ENCODE measurements around the gene MYCL.
A peak's percentile ranks its signal among the peaks of the same experiment; 100 is the strongest.

MYCL gene

DNA sequence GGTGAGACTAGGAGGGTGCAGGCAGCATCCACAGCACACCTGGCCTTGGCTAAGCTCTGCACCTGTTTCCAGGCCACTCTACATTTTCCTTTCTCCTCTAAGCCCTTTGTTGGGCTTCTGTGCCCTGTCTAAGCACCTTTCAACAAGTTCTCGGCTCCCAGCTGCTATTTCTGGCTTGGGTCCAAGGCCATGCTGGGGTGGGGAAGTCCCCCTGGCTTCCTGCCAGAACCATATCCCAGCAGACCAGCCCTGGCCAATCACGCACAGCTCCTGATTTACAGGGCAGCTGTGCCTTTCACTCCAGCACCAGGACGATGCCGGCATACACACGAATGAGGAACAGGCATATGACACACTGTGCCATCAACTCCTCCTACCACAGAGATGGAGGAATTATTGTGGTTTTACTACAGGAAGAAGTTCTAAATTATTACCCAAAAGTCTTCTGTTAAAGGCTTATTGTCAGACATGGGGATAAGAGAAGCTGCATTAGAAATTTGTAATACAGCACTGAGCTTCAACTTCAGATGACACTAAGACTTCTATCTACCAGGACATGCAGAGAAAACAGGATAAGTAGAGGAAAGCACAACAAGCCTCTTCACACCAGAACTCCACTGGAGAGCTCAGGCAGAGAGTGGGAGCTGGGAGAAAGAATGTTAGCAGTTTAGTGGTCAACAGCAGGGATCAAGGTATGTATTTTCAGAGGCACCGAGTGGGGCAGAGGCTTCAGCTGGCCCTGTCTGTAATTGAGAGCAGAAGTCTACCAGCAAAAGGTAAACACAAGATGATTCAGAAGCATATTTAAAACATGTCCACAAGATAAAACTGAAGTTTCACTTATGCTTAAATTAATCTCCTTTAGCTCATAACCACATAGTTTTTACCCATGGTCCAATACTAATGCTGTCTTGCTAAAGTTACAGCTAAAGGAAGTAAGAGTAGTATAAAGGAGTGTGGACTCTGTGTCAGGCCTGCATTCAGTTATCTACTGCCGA is 55.8 kb downstream of the MYCL start (continued):
- TF ChIP-seq ZBTB17 (tag by site-specific recombination; IDR thresholded peaks at IDR 0.05): peak; percentile 85
- TF ChIP-seq ZNF558 (tag by site-specific recombination; IDR thresholded peaks at IDR 0.05): peak; percentile 91
- peak; percentile 37; the same call in 1 of the 2 replicates for TF ChIP-seq ZNF223 (tag by site-specific recombination; IDR thresholded peaks at IDR 0.05)
- peak; percentile 100 for TF ChIP-seq ZBTB8A (tag by site-specific recombination; IDR thresholded peaks at IDR 0.05)
- peak; percentile 84 for TF ChIP-seq IKZF3 (tag by site-specific recombination; IDR thresholded peaks at IDR 0.05)
- TF ChIP-seq HOXD13 (CRISPR knock-in tag; IDR thresholded peaks at IDR 0.05; ENCODE audit: borderline replicate concordance): no peak
- TF ChIP-seq ZNF10 (tag by site-specific recombination; IDR thresholded peaks at IDR 0.05): 0 out of 2 replicates have a peak, but pooled peaks have one; percentile 9
- TF ChIP-seq, protein P1, sequence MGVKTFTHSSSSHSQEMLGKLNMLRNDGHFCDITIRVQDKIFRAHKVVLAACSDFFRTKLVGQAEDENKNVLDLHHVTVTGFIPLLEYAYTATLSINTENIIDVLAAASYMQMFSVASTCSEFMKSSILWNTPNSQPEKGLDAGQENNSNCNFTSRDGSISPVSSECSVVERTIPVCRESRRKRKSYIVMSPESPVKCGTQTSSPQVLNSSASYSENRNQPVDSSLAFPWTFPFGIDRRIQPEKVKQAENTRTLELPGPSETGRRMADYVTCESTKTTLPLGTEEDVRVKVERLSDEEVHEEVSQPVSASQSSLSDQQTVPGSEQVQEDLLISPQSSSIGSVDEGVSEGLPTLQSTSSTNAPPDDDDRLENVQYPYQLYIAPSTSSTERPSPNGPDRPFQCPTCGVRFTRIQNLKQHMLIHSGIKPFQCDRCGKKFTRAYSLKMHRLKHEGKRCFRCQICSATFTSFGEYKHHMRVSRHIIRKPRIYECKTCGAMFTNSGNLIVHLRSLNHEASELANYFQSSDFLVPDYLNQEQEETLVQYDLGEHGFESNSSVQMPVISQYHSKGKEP (tag by site-specific recombination; IDR thresholded peaks at IDR 0.05): peak; percentile 82; the same call in 1 of the 2 replicates
- no peak for TF ChIP-seq ZFP69B (tag by site-specific recombination; IDR thresholded peaks at IDR 0.05)
- TF ChIP-seq ZNF549 (tag by site-specific recombination; IDR thresholded peaks at IDR 0.05): 0 out of 2 replicates have a peak, but pooled peaks have one; percentile 45
- TF ChIP-seq, protein P2, sequence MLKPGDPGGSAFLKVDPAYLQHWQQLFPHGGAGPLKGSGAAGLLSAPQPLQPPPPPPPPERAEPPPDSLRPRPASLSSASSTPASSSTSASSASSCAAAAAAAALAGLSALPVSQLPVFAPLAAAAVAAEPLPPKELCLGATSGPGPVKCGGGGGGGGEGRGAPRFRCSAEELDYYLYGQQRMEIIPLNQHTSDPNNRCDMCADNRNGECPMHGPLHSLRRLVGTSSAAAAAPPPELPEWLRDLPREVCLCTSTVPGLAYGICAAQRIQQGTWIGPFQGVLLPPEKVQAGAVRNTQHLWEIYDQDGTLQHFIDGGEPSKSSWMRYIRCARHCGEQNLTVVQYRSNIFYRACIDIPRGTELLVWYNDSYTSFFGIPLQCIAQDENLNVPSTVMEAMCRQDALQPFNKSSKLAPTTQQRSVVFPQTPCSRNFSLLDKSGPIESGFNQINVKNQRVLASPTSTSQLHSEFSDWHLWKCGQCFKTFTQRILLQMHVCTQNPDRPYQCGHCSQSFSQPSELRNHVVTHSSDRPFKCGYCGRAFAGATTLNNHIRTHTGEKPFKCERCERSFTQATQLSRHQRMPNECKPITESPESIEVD (tag by site-specific recombination; IDR thresholded peaks at IDR 0.05): no peak
- TF ChIP-seq ZNF561 (tag by site-specific recombination; IDR thresholded peaks at IDR 0.05; ENCODE audit: borderline replicate concordance): peak; percentile 75; the same call in 1 of the 2 replicates
- TF ChIP-seq ZXDB (tag by site-specific recombination; IDR thresholded peaks at IDR 0.05): peak; percentile 54; the same call in 1 of the 2 replicates
- 0 out of 2 replicates have a peak, but pooled peaks have one; percentile 42 for TF ChIP-seq ZIC2 (tag by site-specific recombination; IDR thresholded peaks at IDR 0.05)
- TF ChIP-seq GLIS1 (tag by site-specific recombination; IDR thresholded peaks at IDR 0.05): peak; percentile 48; the same call in 1 of the 2 replicates
- TF ChIP-seq ZNF121 (tag by site-specific recombination; IDR thresholded peaks at IDR 0.05): peak; percentile 84
- peak; percentile 67 for TF ChIP-seq ZNF341 (tag by site-specific recombination; IDR thresholded peaks at IDR 0.05; ENCODE audit: low read depth)
- TF ChIP-seq PRDM1 (tag by site-specific recombination; IDR thresholded peaks at IDR 0.05): peak; percentile 41; the same call in 1 of the 2 replicates
- no peak for TF ChIP-seq BCL11A (tag by site-specific recombination; IDR thresholded peaks at IDR 0.05; ENCODE audit: low read depth)
- TF ChIP-seq, protein P3, sequence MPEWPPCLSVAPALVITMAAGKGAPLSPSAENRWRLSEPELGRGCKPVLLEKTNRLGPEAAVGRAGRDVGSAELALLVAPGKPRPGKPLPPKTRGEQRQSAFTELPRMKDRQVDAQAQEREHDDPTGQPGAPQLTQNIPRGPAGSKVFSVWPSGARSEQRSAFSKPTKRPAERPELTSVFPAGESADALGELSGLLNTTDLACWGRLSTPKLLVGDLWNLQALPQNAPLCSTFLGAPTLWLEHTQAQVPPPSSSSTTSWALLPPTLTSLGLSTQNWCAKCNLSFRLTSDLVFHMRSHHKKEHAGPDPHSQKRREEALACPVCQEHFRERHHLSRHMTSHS (tag by site-specific recombination; IDR thresholded peaks at IDR 0.05): no peak
- TF ChIP-seq ZBTB20 (tag by site-specific recombination; IDR thresholded peaks at IDR 0.05): peak; percentile 68
- TF ChIP-seq ZNF184 (tag by site-specific recombination; IDR thresholded peaks at IDR 0.05): peak; percentile 65; the same call in 1 of the 2 replicates
- TF ChIP-seq, protein P4, sequence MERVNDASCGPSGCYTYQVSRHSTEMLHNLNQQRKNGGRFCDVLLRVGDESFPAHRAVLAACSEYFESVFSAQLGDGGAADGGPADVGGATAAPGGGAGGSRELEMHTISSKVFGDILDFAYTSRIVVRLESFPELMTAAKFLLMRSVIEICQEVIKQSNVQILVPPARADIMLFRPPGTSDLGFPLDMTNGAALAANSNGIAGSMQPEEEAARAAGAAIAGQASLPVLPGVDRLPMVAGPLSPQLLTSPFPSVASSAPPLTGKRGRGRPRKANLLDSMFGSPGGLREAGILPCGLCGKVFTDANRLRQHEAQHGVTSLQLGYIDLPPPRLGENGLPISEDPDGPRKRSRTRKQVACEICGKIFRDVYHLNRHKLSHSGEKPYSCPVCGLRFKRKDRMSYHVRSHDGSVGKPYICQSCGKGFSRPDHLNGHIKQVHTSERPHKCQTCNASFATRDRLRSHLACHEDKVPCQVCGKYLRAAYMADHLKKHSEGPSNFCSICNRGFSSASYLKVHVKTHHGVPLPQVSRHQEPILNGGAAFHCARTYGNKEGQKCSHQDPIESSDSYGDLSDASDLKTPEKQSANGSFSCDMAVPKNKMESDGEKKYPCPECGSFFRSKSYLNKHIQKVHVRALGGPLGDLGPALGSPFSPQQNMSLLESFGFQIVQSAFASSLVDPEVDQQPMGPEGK (tag by site-specific recombination; IDR thresholded peaks at IDR 0.05): peak; percentile 72
- no peak for TF ChIP-seq ZNF266 (tag by site-specific recombination; IDR thresholded peaks at IDR 0.05; ENCODE audit: low read depth)
- TF ChIP-seq ZNF629 (tag by site-specific recombination; IDR thresholded peaks at IDR 0.05): peak; percentile 27; the same call in 1 of the 2 replicates
- no peak for TF ChIP-seq ZNF530 (tag by site-specific recombination; IDR thresholded peaks at IDR 0.05; ENCODE audit: low read depth)
- peak; percentile 99 for TF ChIP-seq SCRT1 (tag by site-specific recombination; IDR thresholded peaks at IDR 0.05; ENCODE audit: borderline replicate concordance)
- TF ChIP-seq TRIM28 (IDR thresholded peaks at IDR 0.05; ENCODE audit: borderline replicate concordance, low read length): peak; percentile 84
- TF ChIP-seq, protein P5, sequence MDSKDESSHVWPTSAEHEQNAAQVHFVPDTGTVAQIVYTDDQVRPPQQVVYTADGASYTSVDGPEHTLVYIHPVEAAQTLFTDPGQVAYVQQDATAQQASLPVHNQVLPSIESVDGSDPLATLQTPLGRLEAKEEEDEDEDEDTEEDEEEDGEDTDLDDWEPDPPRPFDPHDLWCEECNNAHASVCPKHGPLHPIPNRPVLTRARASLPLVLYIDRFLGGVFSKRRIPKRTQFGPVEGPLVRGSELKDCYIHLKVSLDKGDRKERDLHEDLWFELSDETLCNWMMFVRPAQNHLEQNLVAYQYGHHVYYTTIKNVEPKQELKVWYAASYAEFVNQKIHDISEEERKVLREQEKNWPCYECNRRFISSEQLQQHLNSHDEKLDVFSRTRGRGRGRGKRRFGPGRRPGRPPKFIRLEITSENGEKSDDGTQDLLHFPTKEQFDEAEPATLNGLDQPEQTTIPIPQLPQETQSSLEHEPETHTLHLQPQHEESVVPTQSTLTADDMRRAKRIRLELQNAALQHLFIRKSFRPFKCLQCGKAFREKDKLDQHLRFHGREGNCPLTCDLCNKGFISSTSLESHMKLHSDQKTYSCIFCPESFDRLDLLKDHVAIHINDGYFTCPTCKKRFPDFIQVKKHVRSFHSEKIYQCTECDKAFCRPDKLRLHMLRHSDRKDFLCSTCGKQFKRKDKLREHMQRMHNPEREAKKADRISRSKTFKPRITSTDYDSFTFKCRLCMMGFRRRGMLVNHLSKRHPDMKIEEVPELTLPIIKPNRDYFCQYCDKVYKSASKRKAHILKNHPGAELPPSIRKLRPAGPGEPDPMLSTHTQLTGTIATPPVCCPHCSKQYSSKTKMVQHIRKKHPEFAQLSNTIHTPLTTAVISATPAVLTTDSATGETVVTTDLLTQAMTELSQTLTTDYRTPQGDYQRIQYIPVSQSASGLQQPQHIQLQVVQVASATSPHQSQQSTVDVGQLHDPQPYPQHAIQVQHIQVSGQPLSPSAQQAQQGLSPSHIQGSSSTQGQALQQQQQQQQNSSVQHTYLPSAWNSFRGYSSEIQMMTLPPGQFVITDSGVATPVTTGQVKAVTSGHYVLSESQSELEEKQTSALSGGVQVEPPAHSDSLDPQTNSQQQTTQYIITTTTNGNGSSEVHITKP (tag by site-specific recombination; IDR thresholded peaks at IDR 0.05): peak; percentile 47; the same call in 1 of the 2 replicates
- TF ChIP-seq ZNF174 (tag by site-specific recombination; IDR thresholded peaks at IDR 0.05): no peak

All from HEK293 (cell line).